ENCODE data around the gene MMP23B.
"Not testable (repeated sequence)": the region's sequence is repeated elsewhere in the genome, so short reads cannot be mapped to it uniquely, and the experiment has no call there.

DNA sequence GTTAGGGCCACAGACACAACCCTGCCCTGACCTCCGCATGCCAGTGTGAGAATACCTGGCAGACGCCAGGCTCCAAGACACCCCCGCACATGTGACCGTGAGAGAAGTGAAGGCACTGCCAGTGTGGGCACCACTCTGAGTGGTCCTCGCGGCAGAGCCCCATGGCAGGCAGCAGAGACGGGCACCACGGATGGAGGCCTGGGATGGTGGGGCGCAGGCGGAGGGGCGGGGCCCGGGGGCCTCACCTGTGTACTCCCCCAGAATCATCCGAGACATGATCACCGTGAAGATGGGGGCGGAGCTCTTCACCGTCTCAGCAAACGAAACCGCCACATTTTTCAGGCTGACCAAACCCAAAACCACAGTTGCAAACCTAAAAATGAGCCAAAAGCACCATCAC lies 43.2 kb downstream of the MMP23B start:
- not testable (repeated sequence) for TF ChIP-seq CTCF (IDR thresholded peaks at IDR 0.05; ENCODE audit: poor library complexity); EZH2phosphoT487 (IDR thresholded peaks at IDR 0.05; ENCODE audit: low read depth, severe bottlenecking, unreplicated experiment); EZH2 (IDR thresholded peaks at IDR 0.05; ENCODE audit: borderline replicate concordance)
